DND-41 (cell line): ENCODE data around the gene RNF220.

Source experiments
- CTCF ChIP-seq: IDR thresholded peaks from 2 replicates; pipeline ENCODE4 v1.5.1; 2012; ENCODE audit warnings: borderline replicate concordance, low read length, moderate library complexity, mild to moderate bottlenecking; ENCODE audit not compliant: poor library complexity, severe bottlenecking; ENCODE audit errors: extremely low read depth
- EZH2 ChIP-seq: IDR thresholded peaks from 3 replicates; pipeline ENCODE4 v1.6.1; 2012; ENCODE audit warnings: borderline replicate concordance, low read depth, mild to moderate bottlenecking, moderate library complexity, low read length, inconsistent platforms; ENCODE audit not compliant: severe bottlenecking

- no peak for TF ChIP-seq CTCF
- no peak for TF ChIP-seq EZH2
Measured at GRCh38 chr1:44425341-44426082, 20.5 kb downstream of the RNF220 start.
